ENCODE data around the gene BAZ1A.

GRCh38 chr14:34741840-34742239 is 133.3 kb downstream of the BAZ1A start:
- no peak for TF ChIP-seq CTCF (IDR thresholded peaks at IDR 0.05)
- no peak for TF ChIP-seq POLR2A (IDR thresholded peaks at IDR 0.05)
